Cardiac septum (tissue), 1 donor: ENCODE measurements around the gene VDAC2. TPM values are rescaled to one million over a fixed set of nuclear protein-coding genes. Genes with fewer than 3 reads are reported as not detected.
"Not testable (repeated sequence)": the region's sequence is repeated elsewhere in the genome, so short reads cannot be mapped to it uniquely, and the experiment has no call there.

Experiments used
- DNase-seq: peaks from one replicate; pipeline ENCODE4 v3.0.0-alpha.2; 2020; ENCODE audit warnings: low spot score
- intact Hi-C: fragments of 100-400 bp; cut with DNase I; formaldehyde crosslinking; loops from one replicate; pipeline ENCODE4 v1.14.0; 2022
- long read RNA-seq: library from polyadenylated mRNA; unstranded; transcript quantifications from one replicate; pipeline ENCODE4 v2.0.0, GENCODE V29; 2021
- total RNA-seq: library from RNA; stranded (reverse); fragmentation: NEBNext Ultra II Directional; extraction: Animal tissue kit (Norgen Biotek cat#: 25700); gene quantifications from one replicate; pipeline ENCODE4 v1.2.1, GENCODE V29; 2021
- donor health status: DM: no; HTN: no; CAD: no.

The VDAC2 gene
- total RNA-seq, result 388 TPM
- long read RNA-seq, transcript VDAC2-203 (10 exons, 1,557 nt), result major isoform, 660 of 712 reads
- long read RNA-seq, partial matches to known transcripts, result 22 of 712 reads
- long read RNA-seq, other reads (novel, unspliced or antisense), result 28 of 712 reads

DNA sequence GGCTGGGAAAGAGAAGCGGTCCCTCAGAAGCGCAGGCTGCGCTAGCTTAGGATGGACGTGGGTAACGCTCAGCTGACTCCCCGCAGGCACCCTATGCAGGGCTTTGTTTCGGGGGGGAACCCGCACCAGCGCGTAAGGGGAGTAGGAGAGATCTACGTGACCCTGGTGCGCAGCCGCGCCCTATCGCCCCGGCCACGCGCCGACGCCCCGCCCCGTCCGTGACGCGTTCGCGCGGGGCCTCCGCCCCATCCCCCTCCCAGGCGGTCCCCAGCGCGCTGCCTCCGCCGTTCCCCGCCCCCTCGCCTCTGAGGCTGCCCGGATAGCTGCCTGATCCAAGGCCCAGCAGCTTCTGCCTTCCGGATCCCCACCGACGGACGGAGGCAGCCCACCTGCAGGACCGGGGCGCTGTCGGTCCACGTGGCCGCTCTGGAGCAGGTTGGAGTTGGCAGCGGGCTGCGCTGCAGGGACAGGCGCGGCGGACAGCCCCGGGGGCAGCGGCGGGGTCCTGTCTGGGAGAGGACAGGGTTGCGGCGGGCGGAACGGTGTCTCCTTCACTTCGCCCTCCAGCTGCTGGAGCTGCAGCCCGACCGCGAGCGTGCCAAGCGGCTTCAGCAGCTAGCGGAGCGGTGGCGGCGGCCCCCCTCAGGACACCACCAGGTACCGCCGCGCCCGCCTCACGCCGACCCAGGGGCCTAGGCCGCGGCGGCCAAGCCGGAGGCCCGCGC is at the start of gene VDAC2:
Gene VDAC2, plus strand, starts transcription at position 515 of the 725 bp plus-strand sequence. CDS start 363 bp downstream, outside the sequence.
- intact Hi-C loops, result loop anchor here (1.0 kb wide), 1 partner anchor 98 kb away; no protein-coding TSS in a partner anchor
- DNase-seq, result peak; percentile 96

DNA sequence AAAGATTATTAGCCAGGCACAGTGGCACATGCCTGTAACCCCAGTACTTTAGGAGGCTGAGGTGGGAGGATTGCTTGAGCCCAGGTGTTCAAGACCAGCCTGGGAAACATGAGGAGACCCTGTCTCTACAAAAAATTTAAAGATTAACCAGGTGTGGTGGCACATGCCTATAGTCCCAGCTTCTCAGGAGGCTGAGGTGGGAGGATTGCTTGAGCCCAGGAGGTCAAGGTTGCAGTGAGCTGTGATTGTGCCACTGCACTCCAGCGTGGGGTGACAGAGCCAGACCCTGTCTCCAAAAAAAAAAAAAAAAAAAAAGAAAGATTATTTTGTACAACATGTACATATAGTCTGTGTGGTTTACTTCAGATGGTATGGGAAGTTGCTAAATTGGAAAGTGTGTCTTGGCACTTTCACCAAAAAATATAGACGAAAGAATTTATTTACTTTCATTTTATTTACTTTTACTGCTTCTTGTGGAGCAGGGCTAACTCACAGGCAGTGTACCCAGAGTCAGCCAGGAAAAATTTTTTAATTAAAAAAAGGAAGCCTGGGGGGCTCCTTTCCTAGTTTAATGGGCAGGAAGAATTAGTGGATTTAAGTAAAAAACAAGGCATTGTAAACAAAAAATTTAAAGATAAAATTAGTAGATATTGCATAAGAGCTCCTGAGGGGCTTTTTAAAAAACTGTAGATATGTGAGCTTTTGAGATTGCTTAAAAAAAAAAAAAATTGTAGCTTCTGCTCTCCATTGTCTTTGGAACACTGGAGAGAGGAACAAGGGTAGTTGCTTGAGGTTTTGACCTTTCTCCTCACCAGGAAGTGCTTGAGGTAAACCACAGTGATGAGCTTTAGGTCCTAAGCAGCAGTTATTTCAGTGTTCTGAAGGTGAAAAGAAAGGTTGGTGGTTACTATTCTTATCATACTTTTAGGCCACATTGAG is 44.6 kb upstream of the VDAC2 start:
- intact Hi-C loops, result no loop called here
- no peak for DNase-seq

- no peak for DNase-seq
- intact Hi-C loops, result no loop called here
Observed at GRCh38 chr10:75166623-75166972, 44.0 kb upstream of the VDAC2 start.

GRCh38 chr10:75168275-75168674 is 42.3 kb upstream of the VDAC2 start:
- intact Hi-C loops, result no loop called here
- DNase-seq, result no peak

- intact Hi-C loops, result no loop called here
- DNase-seq, result no peak
Observed at GRCh38 chr10:75170215-75170614, 40.4 kb upstream of the VDAC2 start.

DNA sequence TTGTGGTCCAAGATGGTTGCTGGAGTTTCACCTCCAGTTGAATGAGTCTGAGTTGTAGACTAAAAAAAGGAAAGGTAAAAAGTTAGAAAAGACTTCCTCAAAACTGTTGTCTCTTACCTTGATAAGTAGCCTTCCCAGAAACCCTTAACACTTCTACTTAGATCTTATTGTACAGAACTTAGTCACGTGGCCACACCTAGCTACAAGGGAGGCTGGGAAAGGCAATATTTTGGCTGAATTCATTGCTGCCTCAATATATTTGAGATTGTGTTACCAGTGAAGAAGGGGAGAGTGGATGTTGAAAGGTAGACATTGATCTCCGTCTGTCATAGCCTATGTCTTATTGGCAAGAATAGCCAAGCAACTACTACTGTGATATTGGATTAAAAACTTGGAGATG is 35.5 kb upstream of the VDAC2 start:
- intact Hi-C loops, result no loop called here
- no peak for DNase-seq

DNA sequence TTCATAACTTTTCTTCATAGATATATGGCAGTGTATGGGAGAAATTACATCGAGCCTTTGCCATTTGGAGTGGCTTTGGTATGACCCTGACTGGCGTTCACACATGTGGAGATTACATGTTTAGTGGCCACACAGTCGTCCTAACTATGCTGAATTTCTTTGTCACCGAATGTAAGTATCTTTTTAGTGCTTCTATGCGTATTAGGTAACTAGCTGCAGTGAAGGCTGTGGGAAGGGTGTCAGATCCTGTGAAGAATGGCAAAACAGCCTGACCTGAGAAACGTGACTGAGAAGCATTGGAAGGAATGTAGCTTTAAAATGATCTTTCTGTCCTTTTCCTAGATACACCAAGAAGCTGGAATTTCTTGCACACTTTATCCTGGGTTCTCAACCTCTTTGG is 34.5 kb upstream of the VDAC2 start:
- intact Hi-C loops, result no loop called here
- no peak for DNase-seq

- intact Hi-C loops, result no loop called here
- no peak for DNase-seq
Observed at GRCh38 chr10:75176736-75177135, 33.9 kb upstream of the VDAC2 start.

- intact Hi-C loops, result no loop called here
- no peak for DNase-seq
Observed at GRCh38 chr10:75179657-75180177, 30.9 kb upstream of the VDAC2 start.

GRCh38 chr10:75180592-75180991 is 30.0 kb upstream of the VDAC2 start:
- no peak for DNase-seq
- intact Hi-C loops, result no loop called here

- no peak for DNase-seq
- intact Hi-C loops, result no loop called here
Observed at GRCh38 chr10:75181073-75181472, 29.5 kb upstream of the VDAC2 start.

- intact Hi-C loops, result loop anchor here (5.0 kb wide), 1 partner anchor 74 kb away; the partner anchor contains the start of gene SAMD8
- DNase-seq, result peak; percentile 22
Observed at GRCh38 chr10:75186310-75186709, 24.3 kb upstream of the VDAC2 start.

GRCh38 chr10:75187961-75188426 is 22.6 kb upstream of the VDAC2 start:
- intact Hi-C loops, result loop anchor here (2.0 to 5.0 kb wide), 2 partner anchors 43 to 76 kb away; partner anchors contain the start of gene SAMD8
- DNase-seq, result peak; percentile 65

- intact Hi-C loops, result loop anchor here (2.0 to 5.0 kb wide), 2 partner anchors 42 to 76 kb away; partner anchors contain the start of gene SAMD8
- peak; percentile 0 for DNase-seq
Observed at GRCh38 chr10:75188522-75188921, 22.1 kb upstream of the VDAC2 start.

GRCh38 chr10:75189266-75190096 is 21.1 kb upstream of the VDAC2 start:
- peak; percentile 54 for DNase-seq

DNA sequence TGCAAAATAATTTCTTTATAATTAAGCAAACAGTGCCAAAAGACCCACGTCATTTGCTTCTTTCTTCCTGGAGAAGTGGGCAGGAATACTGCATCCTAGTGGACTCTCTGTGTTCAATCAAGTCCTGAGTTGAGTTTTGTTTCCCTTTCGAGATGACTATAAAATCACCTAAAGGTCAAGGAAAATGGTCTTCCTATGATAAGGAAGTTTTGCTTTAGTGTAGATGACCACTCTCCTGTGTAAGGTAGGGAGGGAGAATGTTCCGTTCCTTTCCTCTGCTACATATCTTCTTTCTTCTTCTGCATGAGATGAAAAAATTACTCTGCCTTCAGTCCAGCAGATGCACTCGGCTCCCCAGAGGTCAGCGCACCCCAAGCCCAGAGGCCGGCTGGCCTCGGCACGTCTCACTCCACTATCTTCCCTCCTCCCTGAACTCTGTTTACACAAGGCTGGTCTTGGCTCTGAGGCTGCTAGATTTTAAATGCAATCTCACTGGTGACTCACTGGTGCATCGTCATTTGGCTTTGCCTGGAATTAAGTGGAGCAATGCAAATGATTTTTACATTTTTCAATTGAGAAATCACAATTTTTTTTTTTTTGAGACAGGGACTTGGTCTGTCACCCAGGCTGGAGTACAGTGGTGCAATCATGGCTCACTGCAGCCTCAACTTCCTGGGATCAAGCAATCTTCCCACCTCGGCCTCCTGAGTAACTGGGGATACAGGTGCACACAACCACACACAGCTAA is 18.6 kb upstream of the VDAC2 start:
- peak; percentile 62 for DNase-seq
- intact Hi-C loops, result no loop called here

More at GRCh38 chr10:75189266-75190096, 21.1 kb upstream of the VDAC2 start:
- intact Hi-C loops, result loop anchor here (2.0 to 5.0 kb wide), 2 partner anchors 41 to 77 kb away; partner anchors contain the start of gene SAMD8

DNA sequence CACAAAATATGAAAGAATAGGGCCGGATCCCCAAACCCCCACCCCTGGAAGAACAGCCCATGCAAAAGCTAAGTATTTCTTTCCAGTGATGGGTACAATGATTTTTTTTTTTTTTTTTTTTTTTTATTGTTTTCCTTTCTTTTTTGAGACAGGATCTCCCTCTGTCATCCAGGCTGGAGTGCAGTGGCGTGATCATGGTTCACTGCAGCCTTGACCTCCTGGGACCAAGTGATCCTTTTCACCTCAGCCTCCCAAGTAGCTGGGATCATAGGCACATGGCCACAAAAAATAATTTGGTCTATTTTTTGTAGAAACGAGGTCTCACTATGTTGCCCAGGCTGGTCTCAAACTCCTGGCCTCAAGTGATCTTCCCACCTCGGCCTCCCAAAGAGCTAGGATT is 16.0 kb upstream of the VDAC2 start:
- intact Hi-C loops, result not testable (repeated sequence)
- DNase-seq, result peak; percentile 51
